GM18520 (cell line): Measurements from ENCODE around the gene RUNX2.

ENCODE experiments used
- ATAC-seq: cut with Tn5 transposase; IDR thresholded peaks from one replicate; pipeline ENCODE4 v1.9.1; 2021; ENCODE audit not compliant: unreplicated experiment

The RUNX2 gene

GRCh38 chr6:45400021-45400420, 71.9 kb downstream of the RUNX2 start:
- ATAC-seq = no peak

- ATAC-seq = no peak
These were observed 83.8 kb downstream of the RUNX2 start for GRCh38 chr6:45411959-45412358.

GRCh38 chr6:45415315-45415714, 87.2 kb downstream of the RUNX2 start:
- no peak for ATAC-seq

GRCh38 chr6:45415788-45416518, 87.8 kb downstream of the RUNX2 start:
- ATAC-seq = peak; percentile 35

GRCh38 chr6:45416700-45417099, 88.6 kb downstream of the RUNX2 start:
- no peak for ATAC-seq

- ATAC-seq = no peak
These were observed 89.3 kb downstream of the RUNX2 start for GRCh38 chr6:45417436-45417835.

- no peak for ATAC-seq
These were observed 91.5 kb downstream of the RUNX2 start for GRCh38 chr6:45419571-45420082.

- ATAC-seq = no peak
These were observed 92.2 kb downstream of the RUNX2 start for GRCh38 chr6:45420083-45420908.

- no peak for ATAC-seq
These were observed 93.0 kb downstream of the RUNX2 start for GRCh38 chr6:45420909-45421708.

- no peak for ATAC-seq
These were observed 93.8 kb downstream of the RUNX2 start for GRCh38 chr6:45421709-45422502.

- ATAC-seq = no peak
These were observed 94.5 kb downstream of the RUNX2 start for GRCh38 chr6:45422503-45423110.

GRCh38 chr6:45423111-45423823, 95.1 kb downstream of the RUNX2 start:
- no peak for ATAC-seq

- ATAC-seq = no peak
These were observed 95.8 kb downstream of the RUNX2 start for GRCh38 chr6:45423824-45424450.

- ATAC-seq = no peak
These were observed 96.3 kb downstream of the RUNX2 start for GRCh38 chr6:45424451-45424861.

GRCh38 chr6:45426251-45426650, 98.1 kb downstream of the RUNX2 start:
- ATAC-seq = no peak

GRCh38 chr6:45427726-45428125, 99.6 kb downstream of the RUNX2 start:
- no peak for ATAC-seq

GRCh38 chr6:45428727-45429126, 100.6 kb downstream of the RUNX2 start:
- ATAC-seq = no peak

GRCh38 chr6:45430590-45431202, 102.6 kb downstream of the RUNX2 start:
- ATAC-seq = no peak
